Hepatocyte (in vitro differentiated cells): ENCODE measurements around the gene SV2C.
"Not testable (repeated sequence)": the region's sequence is repeated elsewhere in the genome, so short reads cannot be mapped to it uniquely, and the experiment has no call there.

Experiments
- EZH2 ChIP-seq: fragments of 200-600 bp; sonication (generic); IDR thresholded peaks from 2 replicates; pipeline ENCODE4 v1.6.1; 2016; ENCODE audit warnings: antibody characterized with exemption, mild to moderate bottlenecking, borderline replicate concordance
- EZH2phosphoT487 ChIP-seq: fragments of 200-600 bp; sonication (generic); IDR thresholded peaks from one replicate; pipeline ENCODE4 v1.6.1; 2018; ENCODE audit warnings: antibody characterized with exemption, mild to moderate bottlenecking, low read depth, moderate library complexity; ENCODE audit not compliant: unreplicated experiment, severe bottlenecking
- TF ChIP-seq, protein P1 (sequence below): fragments of 200-600 bp; sonication (generic); IDR thresholded peaks from 2 replicates; pipeline ENCODE4 v1.5.1; 2016; ENCODE audit warnings: antibody characterized with exemption, mild to moderate bottlenecking; ENCODE audit not compliant: poor library complexity

DNA sequence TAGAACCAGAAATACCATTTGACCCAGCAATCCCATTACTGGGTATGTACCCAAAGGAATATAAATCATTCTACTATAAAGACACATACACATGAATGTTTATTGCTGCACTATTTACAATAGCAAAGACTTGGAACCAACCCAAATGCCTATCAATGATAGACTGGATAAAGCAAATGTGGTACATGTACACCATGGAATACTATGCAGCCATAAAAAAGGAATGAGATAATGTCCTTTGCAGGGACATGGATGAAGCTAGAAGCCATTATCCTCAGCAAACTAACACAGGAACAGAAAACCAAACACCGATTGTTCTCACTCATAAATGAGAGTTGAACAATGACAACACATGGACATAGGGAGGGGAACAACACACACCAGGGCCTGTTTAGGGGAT is 240.3 kb downstream of the SV2C start:
- TF ChIP-seq, protein P1, sequence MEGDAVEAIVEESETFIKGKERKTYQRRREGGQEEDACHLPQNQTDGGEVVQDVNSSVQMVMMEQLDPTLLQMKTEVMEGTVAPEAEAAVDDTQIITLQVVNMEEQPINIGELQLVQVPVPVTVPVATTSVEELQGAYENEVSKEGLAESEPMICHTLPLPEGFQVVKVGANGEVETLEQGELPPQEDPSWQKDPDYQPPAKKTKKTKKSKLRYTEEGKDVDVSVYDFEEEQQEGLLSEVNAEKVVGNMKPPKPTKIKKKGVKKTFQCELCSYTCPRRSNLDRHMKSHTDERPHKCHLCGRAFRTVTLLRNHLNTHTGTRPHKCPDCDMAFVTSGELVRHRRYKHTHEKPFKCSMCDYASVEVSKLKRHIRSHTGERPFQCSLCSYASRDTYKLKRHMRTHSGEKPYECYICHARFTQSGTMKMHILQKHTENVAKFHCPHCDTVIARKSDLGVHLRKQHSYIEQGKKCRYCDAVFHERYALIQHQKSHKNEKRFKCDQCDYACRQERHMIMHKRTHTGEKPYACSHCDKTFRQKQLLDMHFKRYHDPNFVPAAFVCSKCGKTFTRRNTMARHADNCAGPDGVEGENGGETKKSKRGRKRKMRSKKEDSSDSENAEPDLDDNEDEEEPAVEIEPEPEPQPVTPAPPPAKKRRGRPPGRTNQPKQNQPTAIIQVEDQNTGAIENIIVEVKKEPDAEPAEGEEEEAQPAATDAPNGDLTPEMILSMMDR: not testable (repeated sequence)
- not testable (repeated sequence) for TF ChIP-seq EZH2, EZH2phosphoT487
